Osteoblast (primary cell): ENCODE measurements around the gene SVOP. TPM values are rescaled to one million over a fixed set of nuclear protein-coding genes. Genes with fewer than 3 reads are reported as not detected.

Experiments used
- DNase-seq: peaks from one replicate; pipeline ENCODE4 v3.0.0; 2011; ENCODE audit warnings: low spot score, mixed read lengths; ENCODE audit not compliant: insufficient read length; ENCODE audit errors: missing footprints
- H2AFZ ChIP-seq: 2 replicates; pipeline ENCODE4 v1.6.0; 2011; ENCODE audit warnings: mild to moderate bottlenecking, low read length
- H3K27ac ChIP-seq: 2 replicates; pipeline ENCODE4 v1.5.1; 2011; ENCODE audit warnings: mild to moderate bottlenecking, low read depth, low read length, moderate library complexity
- H3K27me3 ChIP-seq: 2 replicates; pipeline ENCODE4 v1.6.0; 2012; ENCODE audit warnings: mild to moderate bottlenecking, control low read depth, inconsistent platforms, low read length, moderate library complexity; ENCODE audit not compliant: insufficient read depth
- H3K36me3 ChIP-seq: 2 replicates; pipeline ENCODE4 v1.5.1; 2011; ENCODE audit warnings: mild to moderate bottlenecking, low read length, control low read depth, moderate library complexity; ENCODE audit not compliant: insufficient read depth
- H3K4me1 ChIP-seq: 2 replicates; pipeline ENCODE4 v1.5.1; 2011; ENCODE audit warnings: mild to moderate bottlenecking, low read length, control low read depth, moderate library complexity; ENCODE audit not compliant: insufficient read depth
- H3K4me2 ChIP-seq: 2 replicates; pipeline ENCODE4 v1.6.0; 2011; ENCODE audit warnings: mild to moderate bottlenecking, low read length; ENCODE audit not compliant: insufficient read depth
- H3K4me3 ChIP-seq: fragments of 200-600 bp; sonication (generic); 3 replicates; pipeline ENCODE4 v1.5.1; 2012; ENCODE audit warnings: mild to moderate bottlenecking, low read length, inconsistent platforms; ENCODE audit not compliant: insufficient read depth
- H3K79me2 ChIP-seq: 2 replicates; pipeline ENCODE4 v1.6.0; 2012; ENCODE audit warnings: mild to moderate bottlenecking, low read length, control low read depth, inconsistent platforms; ENCODE audit not compliant: insufficient read depth
- H3K9me3 ChIP-seq: 2 replicates; pipeline ENCODE4 v1.5.1; 2011; ENCODE audit warnings: low read depth, low read length, control low read depth
- H4K20me1 ChIP-seq: 2 replicates; pipeline ENCODE4 v1.6.0; 2012; ENCODE audit warnings: mild to moderate bottlenecking, low read length, control low read depth; ENCODE audit not compliant: insufficient read depth
- total RNA-seq: library from RNA; depleted of rRNA; stranded (reverse); fragments of >200 nt; gene quantifications from 2 replicates; pipeline ENCODE4 v1.2.3, GENCODE V29; 2012
- TF ChIP-seq, protein P1 (sequence below): IDR thresholded peaks from 2 replicates; pipeline ENCODE4 v1.5.1; 2011; ENCODE audit warnings: mild to moderate bottlenecking, low read depth, low read length, moderate library complexity; ENCODE audit errors: extremely low read depth

The SVOP gene
- total RNA-seq, 1 donor, result not detected

- no peaks in the 10 kb centered on the region for H4K20me1 ChIP-seq
- H3K27me3 ChIP-seq, result no peaks in the 10 kb centered on the region
- H3K4me3 ChIP-seq, result no peak overlapping the region
- no peaks in the 10 kb centered on the region for H3K4me1 ChIP-seq
- H3K36me3 ChIP-seq, result no peaks in the 10 kb centered on the region
- no peaks in the 10 kb centered on the region for H3K9me3 ChIP-seq
- H2AFZ ChIP-seq, result no peak overlapping the region
- H3K79me2 ChIP-seq, result no peaks in the 10 kb centered on the region
- no peak for DNase-seq
- H3K4me2 ChIP-seq, result no peak overlapping the region
- no peak overlapping the region for H3K27ac ChIP-seq
- TF ChIP-seq, protein P1, sequence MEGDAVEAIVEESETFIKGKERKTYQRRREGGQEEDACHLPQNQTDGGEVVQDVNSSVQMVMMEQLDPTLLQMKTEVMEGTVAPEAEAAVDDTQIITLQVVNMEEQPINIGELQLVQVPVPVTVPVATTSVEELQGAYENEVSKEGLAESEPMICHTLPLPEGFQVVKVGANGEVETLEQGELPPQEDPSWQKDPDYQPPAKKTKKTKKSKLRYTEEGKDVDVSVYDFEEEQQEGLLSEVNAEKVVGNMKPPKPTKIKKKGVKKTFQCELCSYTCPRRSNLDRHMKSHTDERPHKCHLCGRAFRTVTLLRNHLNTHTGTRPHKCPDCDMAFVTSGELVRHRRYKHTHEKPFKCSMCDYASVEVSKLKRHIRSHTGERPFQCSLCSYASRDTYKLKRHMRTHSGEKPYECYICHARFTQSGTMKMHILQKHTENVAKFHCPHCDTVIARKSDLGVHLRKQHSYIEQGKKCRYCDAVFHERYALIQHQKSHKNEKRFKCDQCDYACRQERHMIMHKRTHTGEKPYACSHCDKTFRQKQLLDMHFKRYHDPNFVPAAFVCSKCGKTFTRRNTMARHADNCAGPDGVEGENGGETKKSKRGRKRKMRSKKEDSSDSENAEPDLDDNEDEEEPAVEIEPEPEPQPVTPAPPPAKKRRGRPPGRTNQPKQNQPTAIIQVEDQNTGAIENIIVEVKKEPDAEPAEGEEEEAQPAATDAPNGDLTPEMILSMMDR, result no peak
These were observed 2.6 kb downstream of the SVOP start for GRCh38 chr12:109018296-109018695.

DNA sequence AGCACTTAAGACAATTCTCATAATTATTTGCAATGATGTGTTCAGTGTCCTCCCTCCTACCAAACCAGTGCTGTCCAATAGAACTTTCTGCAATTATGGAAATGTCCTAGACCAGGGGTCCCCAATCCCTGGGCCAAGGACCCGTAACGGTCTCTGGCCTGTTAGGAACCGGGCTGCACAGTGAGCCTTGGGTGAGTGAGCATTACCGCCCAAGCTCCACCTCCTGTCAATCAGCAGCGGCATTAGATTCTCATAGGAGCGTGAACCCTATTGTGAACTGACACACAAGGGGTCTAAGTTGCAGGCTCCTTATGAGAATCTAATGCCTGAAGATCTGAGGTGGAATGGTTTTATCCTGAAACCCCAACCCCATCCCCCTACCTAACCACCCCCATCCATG lies 3.9 kb downstream of the SVOP start:
- no peaks in the 10 kb centered on the region for H4K20me1 ChIP-seq
- DNase-seq, result no peak
- H3K4me2 ChIP-seq, result no peak overlapping the region
- H3K4me3 ChIP-seq, result no peak overlapping the region
- TF ChIP-seq, protein P1, result no peak
- H3K27ac ChIP-seq, result no peak overlapping the region
- no peaks in the 10 kb centered on the region for H3K27me3 ChIP-seq
- no peaks in the 10 kb centered on the region for H3K4me1 ChIP-seq
- no peaks in the 10 kb centered on the region for H3K79me2 ChIP-seq
- no peak overlapping the region for H2AFZ ChIP-seq
- no peaks in the 10 kb centered on the region for H3K36me3 ChIP-seq
- H3K9me3 ChIP-seq, result no peaks in the 10 kb centered on the region

DNA sequence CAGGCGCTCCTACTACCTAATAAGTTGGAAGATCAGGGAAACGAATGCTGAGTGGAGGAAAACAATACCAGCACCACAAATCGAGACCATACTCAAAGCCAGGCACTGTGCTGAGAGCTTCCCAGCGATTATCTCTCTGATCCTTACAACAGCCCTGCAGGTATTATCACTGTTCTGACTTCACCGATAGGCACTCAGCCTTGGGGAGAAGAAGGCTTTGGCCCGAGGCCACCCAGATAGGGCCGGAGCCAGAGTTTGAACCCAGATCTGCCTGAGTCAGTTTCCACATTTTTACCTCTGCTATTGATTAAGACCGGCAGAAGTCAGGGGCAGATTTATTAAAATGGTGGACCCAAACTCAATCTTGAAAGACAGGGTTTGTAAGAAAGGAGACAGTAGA lies 4.9 kb downstream of the SVOP start:
- no peaks in the 10 kb centered on the region for H3K9me3 ChIP-seq
- no peaks in the 10 kb centered on the region for H3K27me3 ChIP-seq
- H3K4me1 ChIP-seq, result no peaks in the 10 kb centered on the region
- no peak overlapping the region for H2AFZ ChIP-seq
- H3K36me3 ChIP-seq, result no peaks in the 10 kb centered on the region
- DNase-seq, result no peak
- H3K79me2 ChIP-seq, result no peaks in the 10 kb centered on the region
- H3K4me2 ChIP-seq, result no peak overlapping the region
- TF ChIP-seq, protein P1, result no peak
- no peaks in the 10 kb centered on the region for H4K20me1 ChIP-seq
- no peak overlapping the region for H3K27ac ChIP-seq
- no peak overlapping the region for H3K4me3 ChIP-seq

DNA sequence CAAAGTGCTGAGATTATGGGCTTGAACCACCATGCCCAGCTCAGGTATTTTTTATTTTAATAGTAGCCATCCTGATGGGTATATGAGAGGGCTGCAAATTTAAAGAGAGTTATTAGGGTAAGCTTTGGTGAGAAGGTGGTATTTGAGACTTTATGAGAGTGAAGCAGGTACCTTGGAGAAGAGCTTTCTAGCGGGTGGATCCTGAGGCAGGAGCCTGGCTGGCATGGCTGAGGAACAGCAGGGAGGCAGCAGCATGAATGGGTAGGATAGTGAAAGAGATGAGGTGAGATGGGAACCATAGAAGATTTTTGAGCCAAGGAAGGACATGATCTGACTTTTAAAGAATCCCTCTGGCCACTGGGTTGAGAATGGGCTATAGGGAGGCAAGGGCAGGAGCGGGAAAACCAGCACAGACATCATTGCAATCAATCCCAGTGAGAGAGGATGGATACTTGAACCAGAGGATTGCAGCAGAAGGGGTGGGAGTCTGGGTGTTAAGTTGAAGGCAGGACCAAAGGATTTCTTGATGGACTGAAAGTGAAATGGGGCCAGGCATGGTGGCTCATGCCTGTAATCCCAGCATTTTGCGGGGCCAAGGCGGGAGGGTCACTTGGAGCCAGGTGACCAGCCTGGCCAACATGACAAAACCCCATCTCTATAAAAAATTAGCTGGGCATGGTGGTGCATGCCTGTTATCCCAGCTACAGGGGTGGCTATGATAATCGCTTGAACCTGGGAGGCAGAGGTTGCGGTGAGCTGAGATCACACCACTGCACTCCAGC lies 5.7 kb downstream of the SVOP start:
- TF ChIP-seq, protein P1, result no peak
- H3K79me2 ChIP-seq, result no peaks in the 10 kb centered on the region
- H2AFZ ChIP-seq, result no peak overlapping the region

More for the DNA sequence above, 5.7 kb downstream of the SVOP start:
- no peaks in the 10 kb centered on the region for H3K4me1 ChIP-seq
- no peaks in the 10 kb centered on the region for H3K36me3 ChIP-seq
- no peaks in the 10 kb centered on the region for H4K20me1 ChIP-seq
- no peak overlapping the region for H3K27ac ChIP-seq
- no peaks in the 10 kb centered on the region for H3K27me3 ChIP-seq
- no peak overlapping the region for H3K4me3 ChIP-seq
- H3K9me3 ChIP-seq, result no peaks in the 10 kb centered on the region
- no peak for DNase-seq
- H3K4me2 ChIP-seq, result no peak overlapping the region
